K562 (cell line): Measurements from ENCODE around the gene MLF1. TPM values are rescaled to one million over a fixed set of nuclear protein-coding genes. Genes with fewer than 3 reads are reported as not detected.

Experiments used
- ARID1B ChIP-seq: fragments of 450-650 bp; IDR thresholded peaks from 2 replicates; pipeline ENCODE4 v1.6.1; 2016; ENCODE audit warnings: antibody characterized with exemption, mild to moderate bottlenecking, inconsistent platforms
- CBFA2T2 ChIP-seq: fragments of 450-650 bp; conservative IDR thresholded peaks from 2 replicates; pipeline ENCODE4 v1.6.1; 2017; ENCODE audit warnings: mild to moderate bottlenecking
- CHAMP1 ChIP-seq: fragments of 450-650 bp; IDR thresholded peaks from 2 replicates; pipeline ENCODE4 v1.6.1; 2016; ENCODE audit warnings: mild to moderate bottlenecking
- CTCF ChIP-seq, 3 experiments: IDR thresholded peaks in 2 of 3; conservative IDR thresholded peaks in 1 of 3; 2 replicates each; pipeline ENCODE4 v1.5.1; 2011 to 2012; ENCODE audit warnings: low read length in 3 of 3, mild to moderate bottlenecking in 3 of 3, control low read depth in 2 of 3, improper control_type of control experiment in 1 of 3, inconsistent platforms in 1 of 3, low read depth in 1 of 3, mixed read lengths in 1 of 3, moderate library complexity in 1 of 3; ENCODE audit not compliant: insufficient read depth in 2 of 3
- DACH1 ChIP-seq: fragments of 450-650 bp; IDR thresholded peaks from 2 replicates; pipeline ENCODE4 v1.6.1; 2018; ENCODE audit not compliant: partially characterized antibody
- DPF2 ChIP-seq: fragments of 450-650 bp; IDR thresholded peaks from 2 replicates; pipeline ENCODE4 v1.6.1; 2016
- ETV6 ChIP-seq, 3 experiments: fragments of 150-350 bp in 1 of 3; sonication (generic) in 1 of 3; formaldehyde crosslinking in 1 of 3; IDR thresholded peaks; 2 replicates each; pipeline versions ENCODE4 v1.6.1 to v1.8.0; 2014 to 2022; ENCODE audit warnings: borderline replicate concordance in 2 of 3, low read depth in 2 of 3, antibody characterized with exemption in 1 of 3, low read length in 1 of 3, mild to moderate bottlenecking in 1 of 3, missing genetic modification reagents in 1 of 3
- GABPA ChIP-seq: fragments of 200-800 bp; sonication (Bioruptor generic); conservative IDR thresholded peaks from 2 replicates; pipeline ENCODE4 v1.6.1; 2016; ENCODE audit warnings: low read depth, missing genetic modification characterization, missing compliant biosample characterization
- HMGXB4 ChIP-seq: sonication (generic); formaldehyde crosslinking; IDR thresholded peaks from 2 replicates; pipeline ENCODE4 v1.8.1; 2023; ENCODE audit warnings: mild to moderate bottlenecking, missing genetic modification reagents
- KDM1A ChIP-seq, 2 experiments: fragments of 450-650 bp; IDR thresholded peaks; 2 replicates each; pipeline ENCODE4 v1.6.1; 2016; ENCODE audit warnings: mild to moderate bottlenecking in 2 of 2
- KLF1 ChIP-seq: fragments of 450-650 bp; IDR thresholded peaks from 2 replicates; pipeline ENCODE4 v1.6.1; 2016; ENCODE audit warnings: missing genetic modification characterization, missing compliant biosample characterization
- NCOR1 ChIP-seq: fragments of 450-650 bp; IDR thresholded peaks from 2 replicates; pipeline ENCODE4 v1.6.1; 2016; ENCODE audit warnings: mild to moderate bottlenecking, moderate library complexity
- NR2C2 ChIP-seq, 2 experiments: fragments of 200-800 bp in 1 of 2; sonication (Bioruptor generic) in 1 of 2; sonication (generic) in 1 of 2; formaldehyde crosslinking in 1 of 2; IDR thresholded peaks; 2 replicates each; pipeline versions ENCODE4 v1.6.1 to v1.8.0; 2016 to 2022; ENCODE audit warnings: mild to moderate bottlenecking in 1 of 2, missing compliant biosample characterization in 1 of 2, missing genetic modification characterization in 1 of 2, missing genetic modification reagents in 1 of 2
- RAD21 ChIP-seq, 2 experiments: fragments of 250-450 bp in 1 of 2; fragments of 450-650 bp in 1 of 2; sonication (Bioruptor Pico) in 1 of 2; formaldehyde crosslinking in 1 of 2; IDR thresholded peaks in 1 of 2; conservative IDR thresholded peaks in 1 of 2; 2 replicates each; pipeline versions ENCODE4 v1.4.0 to v1.8.0; 2020 to 2022; ENCODE audit warnings: mild to moderate bottlenecking in 2 of 2, moderate library complexity in 1 of 2
- RCOR1 ChIP-seq, 2 experiments: IDR thresholded peaks; 2 replicates each; pipeline ENCODE4 v1.6.1; 2012; ENCODE audit warnings: low read depth in 2 of 2, low read length in 2 of 2, borderline replicate concordance in 1 of 2, improper control_type of control experiment in 1 of 2
- SMARCA4 ChIP-seq: fragments of 450-650 bp; IDR thresholded peaks from 2 replicates; pipeline ENCODE4 v1.6.1; 2016
- SMARCE1 ChIP-seq: fragments of 450-650 bp; IDR thresholded peaks from 2 replicates; pipeline ENCODE4 v1.7.1; 2016; ENCODE audit warnings: mild to moderate bottlenecking
- SOX6 ChIP-seq: fragments of 450-650 bp; IDR thresholded peaks from 2 replicates; pipeline ENCODE4 v1.6.1; 2014; ENCODE audit warnings: mild to moderate bottlenecking
- TAL1 ChIP-seq: fragments of 450-650 bp; IDR thresholded peaks from 2 replicates; pipeline ENCODE4 v1.6.1; 2016; ENCODE audit warnings: mild to moderate bottlenecking
- TFAP4 ChIP-seq: sonication (generic); formaldehyde crosslinking; IDR thresholded peaks from 2 replicates; pipeline ENCODE4 v1.8.0; 2022; ENCODE audit warnings: missing genetic modification reagents, mild to moderate bottlenecking, moderate library complexity, borderline replicate concordance
- YBX1 ChIP-seq: fragments of 450-650 bp; IDR thresholded peaks from 2 replicates; pipeline ENCODE4 v1.7.1; 2016; ENCODE audit warnings: mild to moderate bottlenecking
- ZEB2 ChIP-seq: fragments of 450-650 bp; IDR thresholded peaks from 2 replicates; pipeline ENCODE4 v1.6.1; 2016
- polyA plus RNA-seq, 8 experiments: library from polyadenylated mRNA; depleted of rRNA in 4 of 8; stranded (reverse) in 5 of 8; unstranded in 3 of 8; fragments of >200 nt; fragmentation: Nextera tagmentation in 2 of 8; fragmentation: Illumina TruSeq in 1 of 8; extraction: Ambion mirVana in 2 of 8; extraction: Trizol in 1 of 8; gene quantifications; 2 replicates each; pipeline versions ENCODE4 v1.2.1 to v1.2.3, GENCODE V29; 2011 to 2014; ENCODE audit warnings: inconsistent platforms in 1 of 8, missing spikeins in 1 of 8
- total RNA-seq, 7 experiments: library from RNA; depleted of rRNA in 6 of 7; stranded (reverse); fragments of >200 nt in 6 of 7; fragmentation: Illumina TruSeq in 2 of 7; extraction: Trizol in 2 of 7; gene quantifications; 2 replicates each; pipeline versions ENCODE4 v1.2.1 to v1.2.3, GENCODE V29; 2011 to 2021; ENCODE audit warnings: low replicate concordance in 1 of 7

MLF1 gene
- total and polyA plus RNA-seq, 9 of the 15 experiments (the other 6 are each of a cell fraction or from before 2014, with no cell fraction given), result 20.4 to 71.0 (median 27.1) TPM

GRCh38 chr3:158642005-158642404, 71.0 kb downstream of the MLF1 start (continued):
- 0 out of 6 replicates have a peak, but pooled peaks of 1 of the 3 experiments have one; percentile 2 for TF ChIP-seq CTCF (IDR thresholded peaks at IDR 0.05 in 2 of 3, conservative IDR thresholded peaks at IDR 0.05 in 1 of 3; ENCODE audit: insufficient read depth in 2 of 3, low read depth in 1 of 3, low read length in 3 of 3)
- TF ChIP-seq NR2C2 (CRISPR knock-in tag; IDR thresholded peaks at IDR 0.05), result no peak
- peak; percentile 42; the same call in 1 of the 2 replicates for TF ChIP-seq NR2C2 (tag; IDR thresholded peaks at IDR 0.05)
- TF ChIP-seq KLF1 (tag), result peak; percentile 72; the same call in 1 of the 2 replicates
- TF ChIP-seq DACH1, result peak; percentile 83
- peak; percentile 77 for TF ChIP-seq TAL1
- peak; percentile 82 for TF ChIP-seq DPF2
- no peak for TF ChIP-seq YBX1
- peak; percentile 38; the same call in 1 of the 2 replicates for TF ChIP-seq ZEB2
- TF ChIP-seq HMGXB4 (CRISPR knock-in tag), result no peak
- 0 out of 4 replicates have a peak, but pooled peaks of 1 of the 2 experiments have one; percentile 3 for TF ChIP-seq ETV6 (IDR thresholded peaks at IDR 0.05; ENCODE audit: borderline replicate concordance in 1 of 2, low read depth in 2 of 2, low read length in 1 of 2)
- TF ChIP-seq ETV6 (CRISPR knock-in tag; IDR thresholded peaks at IDR 0.05; ENCODE audit: borderline replicate concordance), result no peak
- TF ChIP-seq RAD21 (CRISPR knock-in tag; conservative IDR thresholded peaks at IDR 0.05 in 1 of 2, IDR thresholded peaks at IDR 0.05 in 1 of 2), result peak in 1 of 2 experiments; percentile 32; a peak in 3 of 4 replicates
- TF ChIP-seq ARID1B, result peak; percentile 89
- peak; percentile 79 for TF ChIP-seq SMARCE1
- peak in 1 of 2 experiments; percentile 52; a peak in 2 of 4 replicates for TF ChIP-seq KDM1A (IDR thresholded peaks at IDR 0.05)
- TF ChIP-seq RCOR1 (IDR thresholded peaks at IDR 0.05; ENCODE audit: borderline replicate concordance in 1 of 2, low read depth in 2 of 2, low read length in 2 of 2), result 0 out of 4 replicates have a peak, but pooled peaks of 1 of the 2 experiments have one; percentile 30
- TF ChIP-seq SMARCA4, result peak; percentile 64; the same call in 1 of the 2 replicates
- TF ChIP-seq CHAMP1, result 0 out of 2 replicates have a peak, but pooled peaks have one; percentile 55
- TF ChIP-seq NCOR1, result peak; percentile 50
- peak; percentile 42; the same call in 1 of the 2 replicates for TF ChIP-seq TFAP4 (CRISPR knock-in tag)
- peak; percentile 52; the same call in 1 of the 2 replicates for TF ChIP-seq SOX6
- TF ChIP-seq GABPA (tag), result peak; percentile 55
- peak; percentile 63 for TF ChIP-seq CBFA2T2
